Measurements from ENCODE around the gene CD209. TPM values are rescaled to one million over a fixed set of nuclear protein-coding genes. Genes with fewer than 3 reads are reported as not detected.

The CD209 gene
- polyA plus RNA-seq, 1 donor from 2014 or later, result not detected

- Histone ChIP-seq H3K27ac (ENCODE audit: low read length) (no peak overlapping the region), H2AFZ (ENCODE audit: low read depth, low read length) (no peak overlapping the region), H3K9me3 (ENCODE audit: low read length) (no peaks in the 10 kb centered on the region), H3K36me3 (ENCODE audit: insufficient read depth, low read length) (no peaks in the 10 kb centered on the region), H3K79me2 (replicated peaks; ENCODE audit: insufficient read depth, low read length) (no peaks in the 10 kb centered on the region), H3K27me3 (ENCODE audit: insufficient read depth, low read depth, low read length) (no peaks in the 10 kb centered on the region), H3K9ac (ENCODE audit: low read length) (no peak overlapping the region), H3K4me2 (ENCODE audit: low read length) (no peak overlapping the region), H3K9me2 (ENCODE audit: insufficient read depth, low read length) (no peaks in the 10 kb centered on the region), H3K4me3 (ENCODE audit: low read length) (no peak overlapping the region), H4K20me1 (ENCODE audit: insufficient read depth) (no peaks in the 10 kb centered on the region), H3F3A (ENCODE audit: insufficient read depth, low read length, poor library complexity, severe bottlenecking) (no peaks in the 10 kb centered on the region)
- TF ChIP-seq TAF1 (IDR thresholded peaks at IDR 0.05; ENCODE audit: low read depth), result no peak
- TF ChIP-seq, protein P1, sequence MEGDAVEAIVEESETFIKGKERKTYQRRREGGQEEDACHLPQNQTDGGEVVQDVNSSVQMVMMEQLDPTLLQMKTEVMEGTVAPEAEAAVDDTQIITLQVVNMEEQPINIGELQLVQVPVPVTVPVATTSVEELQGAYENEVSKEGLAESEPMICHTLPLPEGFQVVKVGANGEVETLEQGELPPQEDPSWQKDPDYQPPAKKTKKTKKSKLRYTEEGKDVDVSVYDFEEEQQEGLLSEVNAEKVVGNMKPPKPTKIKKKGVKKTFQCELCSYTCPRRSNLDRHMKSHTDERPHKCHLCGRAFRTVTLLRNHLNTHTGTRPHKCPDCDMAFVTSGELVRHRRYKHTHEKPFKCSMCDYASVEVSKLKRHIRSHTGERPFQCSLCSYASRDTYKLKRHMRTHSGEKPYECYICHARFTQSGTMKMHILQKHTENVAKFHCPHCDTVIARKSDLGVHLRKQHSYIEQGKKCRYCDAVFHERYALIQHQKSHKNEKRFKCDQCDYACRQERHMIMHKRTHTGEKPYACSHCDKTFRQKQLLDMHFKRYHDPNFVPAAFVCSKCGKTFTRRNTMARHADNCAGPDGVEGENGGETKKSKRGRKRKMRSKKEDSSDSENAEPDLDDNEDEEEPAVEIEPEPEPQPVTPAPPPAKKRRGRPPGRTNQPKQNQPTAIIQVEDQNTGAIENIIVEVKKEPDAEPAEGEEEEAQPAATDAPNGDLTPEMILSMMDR (IDR thresholded peaks at IDR 0.05; ENCODE audit: poor library complexity, severe bottlenecking), result no peak
- no peak for TF ChIP-seq RAD21 (conservative IDR thresholded peaks at IDR 0.05)
- TF ChIP-seq SMC3 (conservative IDR thresholded peaks at IDR 0.05; ENCODE audit: poor library complexity), result no peak
- no peak for TF ChIP-seq EP300 (conservative IDR thresholded peaks at IDR 0.05; ENCODE audit: poor library complexity, severe bottlenecking)
- no peak for TF ChIP-seq MXI1 (conservative IDR thresholded peaks at IDR 0.05; ENCODE audit: poor library complexity, severe bottlenecking)
- no peak for TF ChIP-seq POLR2AphosphoS5 (IDR thresholded peaks at IDR 0.05)
- no peak for TF ChIP-seq EZH2 (IDR thresholded peaks at IDR 0.05; ENCODE audit: borderline replicate concordance, insufficient read depth, low read length, poor library complexity, severe bottlenecking)
- no peak for TF ChIP-seq REST (IDR thresholded peaks at IDR 0.05; ENCODE audit: borderline replicate concordance)
Observed at GRCh38 chr19:7743425-7743841, 3.9 kb downstream of the CD209 start.

GRCh38 chr19:7742991-7743390 is 4.3 kb downstream of the CD209 start:
- no peaks in the 10 kb centered on the region for H3K9me2 ChIP-seq (ENCODE audit: insufficient read depth, low read length)
- no peak overlapping the region for H3K9ac ChIP-seq (ENCODE audit: low read length)
- H3K4me2 ChIP-seq (ENCODE audit: low read length), result no peak overlapping the region
- no peaks in the 10 kb centered on the region for H3K79me2 ChIP-seq (replicated peaks; ENCODE audit: insufficient read depth, low read length)
- no peaks in the 10 kb centered on the region for H4K20me1 ChIP-seq (ENCODE audit: insufficient read depth)
- H3K9me3 ChIP-seq (ENCODE audit: low read length), result no peaks in the 10 kb centered on the region
- TF ChIP-seq TAF1 (IDR thresholded peaks at IDR 0.05; ENCODE audit: low read depth) (no peak), POLR2AphosphoS5 (IDR thresholded peaks at IDR 0.05) (no peak), RAD21 (conservative IDR thresholded peaks at IDR 0.05) (no peak), SMC3 (conservative IDR thresholded peaks at IDR 0.05; ENCODE audit: poor library complexity) (no peak), MXI1 (conservative IDR thresholded peaks at IDR 0.05; ENCODE audit: poor library complexity, severe bottlenecking) (no peak), EZH2 (IDR thresholded peaks at IDR 0.05; ENCODE audit: borderline replicate concordance, insufficient read depth, low read length, poor library complexity, severe bottlenecking) (no peak), REST (IDR thresholded peaks at IDR 0.05; ENCODE audit: borderline replicate concordance) (no peak), EP300 (conservative IDR thresholded peaks at IDR 0.05; ENCODE audit: poor library complexity, severe bottlenecking) (no peak)
- TF ChIP-seq, protein P1 (IDR thresholded peaks at IDR 0.05; ENCODE audit: poor library complexity, severe bottlenecking), result no peak
- H3K4me3 ChIP-seq (ENCODE audit: low read length), result no peak overlapping the region
- no peak overlapping the region for H3K27ac ChIP-seq (ENCODE audit: low read length)
- H3K36me3 ChIP-seq (ENCODE audit: insufficient read depth, low read length), result no peaks in the 10 kb centered on the region
- no peaks in the 10 kb centered on the region for H3F3A ChIP-seq (ENCODE audit: insufficient read depth, low read length, poor library complexity, severe bottlenecking)
- no peak overlapping the region for H2AFZ ChIP-seq (ENCODE audit: low read depth, low read length)
- no peaks in the 10 kb centered on the region for H3K27me3 ChIP-seq (ENCODE audit: insufficient read depth, low read depth, low read length)
